ENCODE data around the gene TESK1. TPM values are rescaled to one million over a fixed set of nuclear protein-coding genes. Genes with fewer than 3 reads are reported as not detected.
"Not testable (repeated sequence)": the region's sequence is repeated elsewhere in the genome, so short reads cannot be mapped to it uniquely, and the experiment has no call there.

The TESK1 gene
- total RNA-seq, 1 donor from 2014 or later: 94.4 TPM

DNA sequence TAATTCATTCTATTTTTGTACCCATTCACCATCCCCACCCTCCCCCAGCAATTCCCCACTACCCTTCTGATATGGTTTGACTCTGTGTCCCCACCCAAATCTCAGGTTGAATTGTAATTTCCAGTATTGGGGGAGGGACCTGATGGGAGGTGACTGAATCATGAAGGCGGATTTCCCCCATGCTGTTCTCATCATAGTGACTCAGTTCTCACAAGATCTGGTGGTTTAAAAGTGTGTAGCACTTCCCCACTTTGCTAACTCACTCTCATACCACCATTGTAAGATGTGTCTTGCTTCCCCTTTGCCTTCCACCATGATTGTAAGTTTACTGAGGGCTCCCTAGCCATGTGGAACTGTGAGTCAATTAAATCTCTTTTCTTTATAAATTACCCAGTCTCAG, 25.9 kb upstream of the TESK1 start:
- no peak for DNase-seq (ENCODE audit: low spot score)

GRCh38 chr9:35579659-35580227, 25.3 kb upstream of the TESK1 start:
- not testable (repeated sequence) for DNase-seq (ENCODE audit: low spot score)

DNA sequence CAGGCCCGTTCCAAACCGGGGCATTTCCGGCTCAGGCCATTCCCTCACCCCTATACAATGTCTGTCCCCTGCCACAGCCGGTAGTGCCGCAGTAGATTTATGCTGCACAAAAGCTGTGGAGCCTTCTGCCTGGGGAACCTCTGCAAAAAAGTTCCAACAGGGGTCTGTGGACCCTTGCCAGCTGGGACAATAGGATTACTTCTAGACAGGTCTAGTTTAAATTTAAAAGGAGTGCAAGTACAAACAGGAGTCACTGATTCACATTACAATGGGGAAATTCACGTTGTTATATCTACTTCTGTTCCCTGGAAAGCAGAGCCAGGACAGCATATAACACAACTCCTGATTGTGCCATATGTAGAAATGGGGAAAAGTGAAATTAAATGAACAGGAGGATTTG, 21.5 kb upstream of the TESK1 start:
- not testable (repeated sequence) for DNase-seq (ENCODE audit: low spot score)

DNA sequence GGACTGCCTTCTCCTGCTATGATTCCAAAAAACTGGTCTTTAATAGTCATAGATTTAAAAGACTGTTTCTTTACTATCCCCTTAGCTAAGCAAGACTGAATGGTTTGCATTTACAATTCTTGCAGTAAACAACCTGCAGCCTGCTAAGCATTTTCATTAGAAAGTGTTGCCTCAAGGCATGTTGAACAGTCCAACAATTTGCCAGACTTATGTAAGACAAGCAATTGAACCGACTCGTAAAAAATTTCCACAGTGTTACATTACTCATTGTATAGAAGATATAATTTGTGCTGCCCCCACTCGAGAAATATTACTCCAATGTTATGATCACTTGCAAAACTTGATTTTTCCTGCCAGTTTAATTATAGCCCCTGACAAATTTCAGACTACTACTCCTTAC, 20.4 kb upstream of the TESK1 start:
- DNase-seq (ENCODE audit: low spot score): not testable (repeated sequence)

DNA sequence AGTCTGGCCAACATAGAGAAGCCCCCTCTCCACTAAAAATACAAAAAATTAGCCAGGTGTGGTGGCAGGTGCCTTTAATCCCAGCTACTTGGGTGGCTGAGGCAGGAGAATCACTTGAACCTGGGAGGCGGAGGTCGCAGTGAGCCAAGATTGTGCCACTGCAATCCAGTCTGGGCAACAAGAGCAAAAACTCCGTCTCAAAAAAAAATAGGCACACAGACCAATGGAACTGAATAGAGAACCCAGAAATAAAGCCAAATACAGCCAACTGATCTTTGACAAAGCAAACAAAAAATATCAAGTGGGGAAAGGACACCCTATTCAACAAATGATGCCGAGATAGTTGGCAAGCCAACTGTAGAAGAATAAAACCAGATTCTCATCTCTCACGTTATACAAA, 16.6 kb upstream of the TESK1 start:
- not testable (repeated sequence) for DNase-seq (ENCODE audit: low spot score)

DNA sequence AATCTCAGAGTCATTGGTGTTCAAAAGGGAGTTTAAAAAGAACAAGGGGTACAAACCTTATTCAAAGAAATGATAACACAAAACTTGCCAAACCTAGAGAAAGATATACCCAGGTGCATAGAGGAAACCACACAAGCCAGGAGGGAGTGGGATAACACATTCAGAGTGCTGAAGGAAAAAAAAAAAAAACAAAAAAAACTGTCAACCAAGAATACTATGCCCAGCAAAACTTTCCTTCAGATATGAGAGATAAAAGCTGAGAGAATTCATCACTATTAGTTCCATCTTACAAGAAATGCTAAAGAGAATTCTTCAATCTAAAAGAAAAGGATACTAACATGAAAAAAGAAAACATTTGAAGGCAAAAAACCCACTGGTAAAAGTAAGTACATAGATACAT, 11.5 kb upstream of the TESK1 start:
- DNase-seq (ENCODE audit: low spot score): no peak

DNA sequence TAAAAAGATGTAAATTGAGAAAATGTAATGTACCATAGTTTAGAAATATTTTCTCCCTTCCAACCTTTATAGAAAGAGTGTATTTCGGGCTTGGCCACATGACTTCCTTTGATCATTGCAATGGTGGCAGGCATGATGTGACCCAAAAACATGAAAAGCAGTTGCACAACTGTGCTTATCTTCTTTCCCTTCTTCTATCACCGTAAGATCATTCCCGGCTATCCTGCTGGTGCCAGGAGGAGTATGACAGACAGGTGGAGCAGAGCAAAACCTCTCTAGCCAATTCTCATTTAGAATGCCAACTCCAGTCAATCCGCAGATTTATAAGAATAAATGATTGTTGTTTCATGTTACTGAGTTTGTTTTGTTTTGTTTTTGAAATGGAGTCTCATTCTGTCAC, 10.6 kb upstream of the TESK1 start:
- DNase-seq (ENCODE audit: low spot score): no peak

GRCh38 chr9:35596907-35597306, 8.2 kb upstream of the TESK1 start:
- not testable (repeated sequence) for DNase-seq (ENCODE audit: low spot score)

DNA sequence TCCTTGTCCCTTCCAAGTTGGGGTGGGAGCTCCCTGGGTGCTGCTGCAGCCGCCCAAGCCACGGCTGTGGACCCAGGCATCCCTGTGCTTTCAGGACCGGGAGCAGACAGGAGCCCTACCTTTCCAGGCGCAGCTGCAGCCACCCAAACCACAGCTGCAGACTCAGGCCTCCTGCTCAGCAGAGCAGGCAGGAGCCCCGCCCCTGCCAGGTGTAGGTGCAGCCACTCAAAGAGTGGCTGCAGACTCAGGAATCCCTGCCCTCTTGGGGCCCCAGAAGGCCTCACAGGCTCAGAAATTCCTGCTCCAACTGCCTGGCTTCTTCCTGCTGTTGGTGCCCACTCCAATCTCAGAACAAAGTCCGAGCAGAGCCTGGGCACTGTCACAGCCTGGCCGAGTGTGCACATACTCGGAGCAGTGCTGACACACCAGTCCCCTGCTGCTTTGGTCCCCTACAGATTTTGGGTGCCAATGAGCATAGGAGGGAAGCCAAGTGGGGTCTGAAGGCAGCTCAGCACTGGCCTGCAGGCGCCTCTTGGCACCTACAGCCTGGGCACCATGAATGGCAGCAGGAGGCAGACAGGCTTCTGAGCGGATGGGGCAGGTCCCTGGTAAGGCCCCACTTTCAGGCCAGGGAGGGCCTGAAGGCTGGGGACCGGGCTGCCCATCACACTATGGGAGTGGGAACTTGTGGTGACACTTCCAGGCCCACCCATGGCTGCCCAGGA, 6.0 kb upstream of the TESK1 start:
- DNase-seq (ENCODE audit: low spot score): no peak

DNA sequence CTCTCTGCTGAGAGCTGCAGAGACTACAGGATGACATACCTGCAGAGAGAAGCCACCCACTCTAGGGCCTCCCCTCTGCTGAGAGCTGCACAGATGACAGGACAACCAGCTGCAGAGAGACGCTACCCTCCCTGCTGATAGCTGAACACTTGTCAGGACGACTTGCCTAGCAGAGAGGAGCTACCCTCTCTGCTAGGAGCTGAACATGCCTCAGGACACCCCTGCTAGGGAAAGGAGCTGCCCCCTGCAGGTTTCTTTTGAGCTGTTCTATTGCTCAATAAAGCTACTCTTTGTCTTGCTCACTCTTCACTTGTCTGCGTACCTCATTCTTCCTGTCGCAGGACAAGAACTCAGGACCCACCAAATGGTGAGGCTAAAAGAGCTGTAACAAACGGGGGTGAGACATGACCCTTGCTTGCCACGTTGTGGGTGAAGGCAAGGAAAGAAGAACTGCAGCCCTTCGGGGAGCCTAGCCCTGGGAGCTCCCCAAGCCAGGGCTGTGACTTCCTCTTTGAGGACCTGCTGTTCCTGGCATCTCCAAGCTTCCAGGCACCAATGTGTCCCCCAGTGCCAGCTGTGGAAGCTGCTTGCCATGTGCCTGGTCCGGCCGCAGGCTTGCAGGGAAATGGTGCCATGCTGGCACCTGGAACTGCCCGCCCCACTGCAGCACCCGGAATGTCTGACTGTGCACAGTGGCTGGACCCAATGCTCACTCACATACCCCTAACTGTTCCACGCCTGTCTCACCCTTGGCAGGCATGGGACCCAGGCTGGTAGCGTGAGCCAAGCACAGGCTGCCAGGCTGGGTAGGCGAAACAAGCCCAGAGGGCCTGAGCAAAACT, 5.1 kb upstream of the TESK1 start:
- DNase-seq (ENCODE audit: low spot score): no peak

GRCh38 chr9:35603506-35603985, 1.5 kb upstream of the TESK1 start:
- DNase-seq (ENCODE audit: low spot score): no peak

DNA sequence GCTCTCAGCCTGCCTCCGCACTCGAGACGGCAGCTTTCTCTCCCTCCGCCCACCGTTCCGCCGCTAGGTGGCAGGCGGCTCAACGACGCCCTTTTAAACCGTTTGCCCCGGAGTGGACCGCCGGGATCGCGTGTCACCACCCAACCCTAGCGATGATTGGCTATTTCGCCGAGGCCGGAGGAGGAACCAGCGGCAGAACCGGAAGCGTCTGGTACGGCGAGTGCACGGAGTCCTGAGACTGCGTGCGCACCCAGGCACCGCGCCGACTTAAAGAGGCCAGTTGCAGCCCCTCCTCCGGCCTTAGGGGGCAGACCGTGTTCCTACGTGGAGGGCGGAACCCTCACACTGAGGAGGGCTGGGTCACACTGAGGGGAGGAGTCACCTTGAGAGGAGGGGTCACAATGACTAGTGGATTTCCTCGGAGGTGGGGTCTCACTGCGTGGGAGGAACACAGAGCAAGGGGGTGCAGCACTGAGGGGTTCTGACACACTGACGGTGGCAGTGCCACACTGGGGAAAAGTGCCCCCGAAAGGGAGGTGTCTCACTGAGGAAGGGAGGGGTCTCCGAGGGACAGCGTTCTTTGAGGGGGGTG, 980 bp upstream of the TESK1 start:
- DNase-seq (ENCODE audit: low spot score): peak; percentile 99

- no peak for DNase-seq (ENCODE audit: low spot score)
These were observed 482 bp downstream of the TESK1 start for GRCh38 chr9:35605351-35606137.

GRCh38 chr9:35606138-35606504, 1.1 kb downstream of the TESK1 start:
- DNase-seq (ENCODE audit: low spot score): no peak

GRCh38 chr9:35606726-35607125, 1.7 kb downstream of the TESK1 start:
- no peak for DNase-seq (ENCODE audit: low spot score)

GRCh38 chr9:35608221-35608620, 3.2 kb downstream of the TESK1 start:
- peak; percentile 72 for DNase-seq (ENCODE audit: low spot score)

GRCh38 chr9:35609001-35609819, 4.1 kb downstream of the TESK1 start:
- peak; percentile 87 for DNase-seq (ENCODE audit: low spot score)

GRCh38 chr9:35609820-35610163, 4.7 kb downstream of the TESK1 start:
- peak; percentile 78 for DNase-seq (ENCODE audit: low spot score)

DNA sequence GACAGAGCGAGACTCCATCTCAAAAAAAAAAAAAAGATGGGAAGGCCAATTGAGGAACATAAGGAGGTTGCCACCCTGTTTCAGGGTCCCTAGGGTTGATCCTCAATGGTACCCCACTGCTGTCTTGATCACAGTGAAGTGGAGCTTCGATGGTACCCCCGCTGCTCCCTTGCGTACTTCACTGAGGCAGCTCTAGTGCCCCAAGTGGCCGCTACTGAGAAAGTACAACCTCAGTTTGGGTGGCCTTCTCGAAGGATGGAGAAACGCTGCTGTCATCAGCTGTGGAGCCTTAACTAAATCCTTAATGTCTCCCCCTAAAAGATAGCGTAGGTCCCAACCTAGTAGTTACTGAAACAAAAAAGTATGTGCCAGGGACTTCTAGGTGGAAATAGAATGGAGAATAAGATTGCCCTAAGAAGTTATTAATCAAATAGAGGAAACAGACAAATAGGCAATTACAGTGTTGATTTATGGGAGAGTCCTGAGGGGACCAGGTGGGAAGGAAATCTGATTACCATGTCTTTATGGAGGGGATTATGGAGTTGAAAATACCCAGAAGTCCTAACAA, 6.3 kb downstream of the TESK1 start:
- peak; percentile 75 for DNase-seq (ENCODE audit: low spot score)

DNA sequence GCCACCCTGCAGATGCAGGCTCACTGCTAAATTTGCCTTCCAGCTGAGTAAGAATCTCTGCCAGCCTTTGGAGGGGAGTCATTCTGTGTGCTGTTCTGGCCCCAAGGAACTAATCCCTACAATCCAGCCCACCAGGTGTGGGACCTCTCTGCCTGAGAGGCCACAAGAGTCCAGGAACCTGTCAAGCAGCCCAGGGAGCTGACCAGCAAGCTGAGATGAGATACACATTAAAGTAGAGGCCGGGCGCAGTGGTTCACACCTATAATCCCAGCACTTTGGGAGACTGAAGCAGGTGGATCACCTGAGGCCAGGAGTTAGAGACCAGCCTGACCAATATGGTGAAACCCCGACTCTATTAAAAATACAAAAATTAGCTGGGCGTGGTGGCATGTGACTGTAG, 7.0 kb downstream of the TESK1 start:
- peak; percentile 37 for DNase-seq (ENCODE audit: low spot score)

All from mesenteric fat pad (tissue), 1 donor.